GM12864 (cell line): ENCODE results near the gene CADPS2.

ENCODE experiments used
- DNase-seq: peaks from one replicate; pipeline ENCODE4 v3.0.0-alpha.2; 2011; ENCODE audit warnings: low read depth
- H3K4me3 ChIP-seq: 2 replicates; pipeline ENCODE4 v1.5.1; 2011; ENCODE audit warnings: mild to moderate bottlenecking, low read depth, low read length, control low read depth
- TF ChIP-seq, protein P1 (sequence below): IDR thresholded peaks from 2 replicates; pipeline ENCODE4 v1.5.1; 2011; ENCODE audit warnings: low read depth, mild to moderate bottlenecking, moderate library complexity, low read length, control low read depth, inconsistent platforms; ENCODE audit errors: missing control alignments

Gene CADPS2

GRCh38 chr7:122556219-122556618, 330.0 kb downstream of the CADPS2 start:
- TF ChIP-seq, protein P1, sequence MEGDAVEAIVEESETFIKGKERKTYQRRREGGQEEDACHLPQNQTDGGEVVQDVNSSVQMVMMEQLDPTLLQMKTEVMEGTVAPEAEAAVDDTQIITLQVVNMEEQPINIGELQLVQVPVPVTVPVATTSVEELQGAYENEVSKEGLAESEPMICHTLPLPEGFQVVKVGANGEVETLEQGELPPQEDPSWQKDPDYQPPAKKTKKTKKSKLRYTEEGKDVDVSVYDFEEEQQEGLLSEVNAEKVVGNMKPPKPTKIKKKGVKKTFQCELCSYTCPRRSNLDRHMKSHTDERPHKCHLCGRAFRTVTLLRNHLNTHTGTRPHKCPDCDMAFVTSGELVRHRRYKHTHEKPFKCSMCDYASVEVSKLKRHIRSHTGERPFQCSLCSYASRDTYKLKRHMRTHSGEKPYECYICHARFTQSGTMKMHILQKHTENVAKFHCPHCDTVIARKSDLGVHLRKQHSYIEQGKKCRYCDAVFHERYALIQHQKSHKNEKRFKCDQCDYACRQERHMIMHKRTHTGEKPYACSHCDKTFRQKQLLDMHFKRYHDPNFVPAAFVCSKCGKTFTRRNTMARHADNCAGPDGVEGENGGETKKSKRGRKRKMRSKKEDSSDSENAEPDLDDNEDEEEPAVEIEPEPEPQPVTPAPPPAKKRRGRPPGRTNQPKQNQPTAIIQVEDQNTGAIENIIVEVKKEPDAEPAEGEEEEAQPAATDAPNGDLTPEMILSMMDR: no peak
- DNase-seq: no peak
- no peak overlapping the region for H3K4me3 ChIP-seq

DNA sequence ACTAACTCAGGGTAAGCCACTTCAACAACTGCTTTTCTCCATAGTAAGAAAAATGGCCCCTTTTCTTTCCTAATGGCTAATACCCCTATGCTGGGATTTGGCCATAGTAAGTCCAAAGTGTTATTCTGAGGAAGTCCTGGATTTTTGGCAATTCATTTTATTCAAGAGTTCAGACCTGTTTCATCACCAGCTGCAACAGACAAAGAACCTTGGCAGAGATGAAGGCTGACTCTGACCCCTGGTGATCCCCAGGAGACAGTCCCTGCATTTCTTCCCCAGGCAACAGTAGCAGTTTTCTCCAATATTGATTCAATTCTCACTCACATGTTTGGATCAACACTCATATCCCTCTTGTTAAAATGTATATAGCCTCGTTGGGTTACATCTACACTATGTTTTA, 332.5 kb downstream of the CADPS2 start:
- no peak for DNase-seq
- TF ChIP-seq, protein P1: no peak
- H3K4me3 ChIP-seq: no peak overlapping the region

GRCh38 chr7:122552769-122553168, 333.5 kb downstream of the CADPS2 start:
- TF ChIP-seq, protein P1: no peak
- no peak for DNase-seq
- H3K4me3 ChIP-seq: no peak overlapping the region

DNA sequence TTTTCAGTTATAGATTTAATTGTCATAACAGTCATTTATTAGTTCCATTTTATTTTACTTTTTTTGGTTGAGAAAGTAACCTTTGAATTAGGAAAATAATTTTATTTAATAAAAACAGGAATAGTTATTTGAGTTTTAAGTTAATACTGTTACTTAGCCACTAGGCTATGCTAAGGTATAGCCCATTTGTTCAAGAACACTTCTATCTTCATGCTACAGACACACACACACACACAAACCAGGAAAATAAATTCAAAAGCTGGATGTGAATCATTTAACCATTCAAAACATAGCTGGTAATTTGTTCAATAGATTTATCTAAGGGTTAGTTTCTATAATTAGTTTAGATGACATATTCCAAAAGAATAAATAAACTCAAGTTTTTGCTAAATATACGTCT, 335.7 kb downstream of the CADPS2 start:
- no peak for DNase-seq
- H3K4me3 ChIP-seq: no peak overlapping the region
- TF ChIP-seq, protein P1: no peak

- H3K4me3 ChIP-seq: no peak overlapping the region
- TF ChIP-seq, protein P1: no peak
- no peak for DNase-seq
Measured at GRCh38 chr7:122549578-122549977, 336.7 kb downstream of the CADPS2 start.

GRCh38 chr7:122546496-122546895, 339.8 kb downstream of the CADPS2 start:
- H3K4me3 ChIP-seq: no peak overlapping the region
- no peak for DNase-seq
- TF ChIP-seq, protein P1: no peak

DNA sequence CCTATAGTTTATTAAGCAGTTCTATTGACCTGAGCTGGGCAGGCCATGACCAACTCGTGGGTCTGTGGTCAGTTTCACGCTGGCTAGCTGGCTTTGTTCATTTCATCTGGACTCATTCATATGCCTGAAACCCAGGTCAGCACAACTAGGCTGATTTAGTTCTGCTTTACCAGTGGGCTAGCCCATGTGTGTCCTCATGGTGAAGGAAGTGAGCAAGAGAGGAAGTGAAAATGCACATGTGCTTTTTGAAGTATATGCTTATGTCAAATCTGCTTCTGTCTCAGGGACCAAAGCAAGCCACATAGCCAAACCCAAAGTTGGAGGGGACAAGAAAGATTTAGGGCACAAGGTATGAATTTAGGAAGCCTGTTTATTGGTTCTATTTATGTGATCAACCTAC, 341.8 kb downstream of the CADPS2 start:
- H3K4me3 ChIP-seq: no peak overlapping the region
- DNase-seq: peak; percentile 56
- TF ChIP-seq, protein P1: no peak
